HCT116 (cell line): ENCODE measurements around the gene KIF25. TPM values are rescaled to one million over a fixed set of nuclear protein-coding genes. Genes with fewer than 3 reads are reported as not detected.

Experiments
- ATAC-seq: fragments of 200-7000 bp; cut with Tn5 transposase; 2 replicates; pipeline ENCODE4 v1.9.1; 2020; ENCODE audit warnings: mild to moderate bottlenecking, moderate library complexity
- BruUV-seq: library from RNA; stranded (reverse); fragments of 400-500 nt; replicated peaks from 2 replicates; lab custom pipeline; 2021; lab: Mats Ljungman, UMichigan
- CTCF ChIA-PET: fragments of 300-600 bp; sonication (Branson Sonifier 250); formaldehyde crosslinking; loops from one replicate; lab custom pipeline; 2021; ENCODE audit warnings: antibody characterized with exemption; lab: Charles Lee
- POLR2A ChIA-PET: fragments of 300-600, 350-600 bp; sonication (Branson Sonifier 250); formaldehyde crosslinking; loops from one replicate; lab custom pipeline; 2021; ENCODE audit warnings: antibody characterized with exemption; lab: Charles Lee
- RAD21 ChIA-PET, 2 experiments: fragments of 300-600 bp; sonication (Branson Sonifier 250); formaldehyde crosslinking; loops; one replicate each; lab custom pipeline; 2023; ENCODE audit warnings: low total read pairs in 2 of 2; ENCODE audit not compliant: uncharacterized antibody in 2 of 2, unreplicated experiment in 2 of 2, low non-redundant PET in 1 of 2; lab: Charles Lee
- DNase-seq: peaks from one replicate; pipeline ENCODE4 v3.0.0-alpha.2; 2010; ENCODE audit warnings: low read depth, low spot score
- H2AFZ ChIP-seq: fragments of 200-600 bp; shearing (Covaris generic), sonication (generic); 2 replicates; pipeline ENCODE4 v1.6.1; 2017; ENCODE audit warnings: low read depth, mixed run types, mixed read lengths, antibody characterized with exemption, low read length; ENCODE audit not compliant: poor library complexity, severe bottlenecking
- H3K27ac ChIP-seq: 2 replicates; pipeline ENCODE4 v1.5.1; 2012; ENCODE audit warnings: low read depth, low read length
- H3K27me3 ChIP-seq: fragments of 200-600 bp; sonication (generic); 2 replicates; pipeline ENCODE4 v1.6.1; 2016; ENCODE audit warnings: mixed run types, low read length, mixed read lengths; ENCODE audit not compliant: insufficient read depth
- H3K36me3 ChIP-seq, 2 experiments: fragments of 200-500 bp in 1 of 2; fragments of 200-600 bp in 1 of 2; sonication (Bioruptor generic) in 1 of 2; sonication (generic) in 1 of 2; 2 replicates each; pipeline versions ENCODE4 v1.5.1 to v1.6.1; 2014 to 2016; ENCODE audit warnings: low read length in 2 of 2, inconsistent platforms in 1 of 2, mixed read lengths in 1 of 2, mixed run types in 1 of 2; ENCODE audit not compliant: insufficient read depth in 2 of 2, control insufficient read depth in 1 of 2
- H3K4me1 ChIP-seq, 2 experiments: fragments of 200-600 bp in 1 of 2; sonication (generic) in 1 of 2; 2 replicates each; pipeline versions ENCODE4 v1.5.1 to v1.6.1; 2012 to 2017; ENCODE audit warnings: low read length in 2 of 2, inconsistent platforms in 1 of 2, mild to moderate bottlenecking in 1 of 2, mixed read lengths in 1 of 2, mixed run types in 1 of 2, moderate library complexity in 1 of 2; ENCODE audit not compliant: insufficient read depth in 2 of 2, control insufficient read depth in 1 of 2
- H3K4me2 ChIP-seq: fragments of 200-600 bp; sonication (generic); 2 replicates; pipeline ENCODE4 v1.6.1; 2017; ENCODE audit warnings: mixed run types, low read length, mixed read lengths
- H3K4me3 ChIP-seq, 2 experiments: fragments of 200-600 bp in 1 of 2; sonication (generic) in 1 of 2; replicated peaks in 1 of 2; 2 replicates each; pipeline ENCODE4 v1.5.1; 2011 to 2016; ENCODE audit warnings: low read length in 2 of 2, control low read depth in 1 of 2, low read depth in 1 of 2, mild to moderate bottlenecking in 1 of 2, mixed read lengths in 1 of 2, mixed run types in 1 of 2
- H3K79me2 ChIP-seq: fragments of 200-600 bp; sonication (generic); 2 replicates; pipeline ENCODE4 v1.6.1; 2017; ENCODE audit warnings: mild to moderate bottlenecking, mixed run types, low read length, moderate library complexity, mixed read lengths; ENCODE audit not compliant: insufficient read depth
- H3K9ac ChIP-seq: fragments of 200-600 bp; sonication (generic); 2 replicates; pipeline ENCODE4 v1.6.1; 2016; ENCODE audit warnings: low read length, mixed read lengths
- H3K9me2 ChIP-seq: fragments of 200-600 bp; sonication (generic), shearing (Covaris generic); 2 replicates; pipeline ENCODE4 v1.6.1; 2017; ENCODE audit warnings: mixed run types, mild to moderate bottlenecking, moderate library complexity; ENCODE audit not compliant: insufficient read depth
- H3K9me3 ChIP-seq, 2 experiments: fragments of 200-500 bp in 1 of 2; fragments of 200-600 bp in 1 of 2; sonication (Bioruptor generic) in 1 of 2; sonication (generic) in 1 of 2; 2 replicates each; pipeline ENCODE4 v1.6.1; 2014 to 2017; ENCODE audit warnings: low read length in 2 of 2, mixed read lengths in 2 of 2, inconsistent platforms in 1 of 2, low read depth in 1 of 2, mild to moderate bottlenecking in 1 of 2, mixed run types in 1 of 2, moderate library complexity in 1 of 2; ENCODE audit not compliant: control insufficient read depth in 1 of 2, insufficient read depth in 1 of 2
- H4K20me1 ChIP-seq: fragments of 200-600 bp; sonication (generic), shearing (Covaris generic); 2 replicates; pipeline ENCODE4 v1.6.1; 2017; ENCODE audit warnings: mixed run types, mild to moderate bottlenecking, moderate library complexity; ENCODE audit not compliant: insufficient read depth
- ATF3 ChIP-seq: IDR thresholded peaks from 2 replicates; pipeline ENCODE4 v1.6.1; 2012
- CEBPB ChIP-seq: IDR thresholded peaks from 2 replicates; pipeline ENCODE4 v1.6.1; 2012; ENCODE audit warnings: low read depth
- CTCF ChIP-seq, 3 experiments: fragments of 200-600 bp in 1 of 3; sonication (generic) in 1 of 3; IDR thresholded peaks in 2 of 3; conservative IDR thresholded peaks in 1 of 3; 2 replicates each; pipeline ENCODE4 v1.5.1; 2012 to 2017; ENCODE audit warnings: low read depth in 2 of 3, low read length in 2 of 3, antibody characterized with exemption in 1 of 3, borderline replicate concordance in 1 of 3, control low read depth in 1 of 3, mild to moderate bottlenecking in 1 of 3, mixed read lengths in 1 of 3, mixed run types in 1 of 3, moderate library complexity in 1 of 3; ENCODE audit not compliant: insufficient read depth in 1 of 3
- EGR1 ChIP-seq: IDR thresholded peaks from 2 replicates; pipeline ENCODE4 v1.6.1; 2012; ENCODE audit warnings: low read depth
- ELF1 ChIP-seq: IDR thresholded peaks from 2 replicates; pipeline ENCODE4 v1.6.1; 2012; ENCODE audit warnings: low read depth, borderline replicate concordance
- EZH2phosphoT487 ChIP-seq: fragments of 200-600 bp; IDR thresholded peaks from 2 replicates; pipeline ENCODE4 v1.6.1; 2018; ENCODE audit warnings: antibody characterized with exemption, borderline replicate concordance
- FOSL1 ChIP-seq: IDR thresholded peaks from 2 replicates; pipeline ENCODE4 v1.6.1; 2012; ENCODE audit warnings: low read depth
- JUND ChIP-seq: IDR thresholded peaks from 2 replicates; pipeline ENCODE4 v1.6.1; 2012
- POLR2A ChIP-seq: IDR thresholded peaks from 2 replicates; pipeline ENCODE4 v1.7.0; 2011; ENCODE audit warnings: borderline replicate concordance; ENCODE audit not compliant: insufficient read depth, insufficient read length; ENCODE audit errors: extremely low read depth
- POLR2AphosphoS5 ChIP-seq: IDR thresholded peaks from 2 replicates; pipeline ENCODE4 v1.6.1; 2011; ENCODE audit warnings: mild to moderate bottlenecking, low read depth, low read length, moderate library complexity
- RAD21 ChIP-seq: IDR thresholded peaks from 2 replicates; pipeline ENCODE4 v1.6.1; 2012; ENCODE audit warnings: low read depth, mild to moderate bottlenecking
- ZFX ChIP-seq: fragments of 450-650 bp; IDR thresholded peaks from 2 replicates; pipeline ENCODE4 v1.6.1; 2017
- intact Hi-C: fragments of 100-400 bp; cut with micrococcal nuclease; formaldehyde crosslinking; loops from 2 replicates; pipeline ENCODE4 v1.10.0; 2022
- total RNA-seq: library from RNA; stranded (reverse); gene quantifications from one replicate; pipeline ENCODE4 v1.2.1, GENCODE V29; 2021; ENCODE audit not compliant: unreplicated experiment
- TF ChIP-seq, protein P1 (sequence below): IDR thresholded peaks from 2 replicates; pipeline ENCODE4 v1.6.1; 2012

KIF25 gene
- total RNA-seq, 1 experiment from 2014 or later: not detected

GRCh38 chr6:168026925-168027324 lies 29.5 kb downstream of the KIF25 start:
- Histone ChIP-seq H3K4me3 (no peak overlapping the region), H3K9me3 (no peaks in the 10 kb centered on the region), H3K27me3 (no peaks in the 10 kb centered on the region), H2AFZ (no peak overlapping the region), H3K79me2 (no peaks in the 10 kb centered on the region), H3K4me1 (peaks cover 7 to 13% of the 10 kb centered on the region in 2 experiments), H3K36me3 (no peaks in the 10 kb centered on the region), H3K9me2 (no peaks in the 10 kb centered on the region), H3K9ac (no peak overlapping the region), H4K20me1 (no peaks in the 10 kb centered on the region), H3K27ac (no peak overlapping the region), H3K4me2 (no peak overlapping the region)
- intact Hi-C loops: no loop called here
- BruUV-seq: no TSS peak
- TF ChIP-seq ZFX (no peak), JUND (no peak), ATF3 (no peak), CEBPB (no peak), FOSL1 (no peak), RAD21 (no peak), EZH2phosphoT487 (no peak), EGR1 (no peak), CTCF (IDR thresholded peaks at IDR 0.05 in 2 of 3, conservative IDR thresholded peaks at IDR 0.05 in 1 of 3; ENCODE audit: borderline replicate concordance in 1 of 3, insufficient read depth in 1 of 3, low read depth in 2 of 3, low read length in 2 of 3) (no peak), ELF1 (no peak), POLR2AphosphoS5 (no peak), POLR2A (no peak)
- TF ChIP-seq, protein P1, sequence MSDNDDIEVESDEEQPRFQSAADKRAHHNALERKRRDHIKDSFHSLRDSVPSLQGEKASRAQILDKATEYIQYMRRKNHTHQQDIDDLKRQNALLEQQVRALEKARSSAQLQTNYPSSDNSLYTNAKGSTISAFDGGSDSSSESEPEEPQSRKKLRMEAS: no peak
- DNase-seq (no peak), ATAC-seq (no peak)
- ChIA-PET CTCF (no interaction called here), RAD21 (no interaction called here), POLR2A (no interaction called here)
